ENCODE measurements around the gene MAPK14.
"Not testable (repeated sequence)": the region's sequence is repeated elsewhere in the genome, so short reads cannot be mapped to it uniquely, and the experiment has no call there.

MAPK14 gene

DNA sequence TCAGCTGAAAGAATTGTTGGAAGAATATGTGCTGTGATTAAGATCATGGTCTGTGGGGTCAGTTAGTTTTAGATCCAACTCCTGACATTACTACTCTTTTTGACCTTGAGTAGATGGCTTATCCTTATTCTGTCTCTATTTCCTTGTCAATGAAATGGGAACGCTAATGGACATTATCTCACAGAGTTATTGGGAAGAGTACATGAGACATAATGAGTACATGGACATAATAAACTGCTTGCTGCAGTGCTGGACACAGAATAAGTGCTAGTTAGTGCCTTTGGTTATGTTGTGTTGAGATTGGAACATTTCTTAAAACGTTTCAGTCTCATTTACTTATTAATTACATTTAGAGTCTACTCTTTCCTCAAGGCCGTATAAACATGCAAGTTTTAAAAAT is 42.6 kb downstream of the MAPK14 start:
- no peak for DNase-seq

DNA sequence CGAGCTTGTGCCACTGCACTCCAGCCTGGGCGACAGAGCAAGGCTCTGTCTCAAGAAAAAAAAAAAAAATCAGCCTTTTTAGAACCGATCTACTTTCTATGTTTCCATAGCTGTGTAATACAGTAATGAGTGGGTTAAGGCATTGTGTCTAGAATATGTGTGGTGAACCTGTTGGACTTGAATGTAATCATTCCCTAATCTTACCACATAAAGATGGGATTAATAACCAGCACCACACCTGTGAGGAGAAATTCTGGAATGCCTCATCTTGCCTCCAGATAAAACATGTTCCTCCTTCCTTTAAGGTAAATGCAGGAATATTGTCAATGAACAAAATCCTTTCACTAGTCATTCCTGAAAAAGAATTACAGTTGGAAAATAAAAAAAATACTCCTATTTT is 43.7 kb downstream of the MAPK14 start:
- no peak for DNase-seq

DNA sequence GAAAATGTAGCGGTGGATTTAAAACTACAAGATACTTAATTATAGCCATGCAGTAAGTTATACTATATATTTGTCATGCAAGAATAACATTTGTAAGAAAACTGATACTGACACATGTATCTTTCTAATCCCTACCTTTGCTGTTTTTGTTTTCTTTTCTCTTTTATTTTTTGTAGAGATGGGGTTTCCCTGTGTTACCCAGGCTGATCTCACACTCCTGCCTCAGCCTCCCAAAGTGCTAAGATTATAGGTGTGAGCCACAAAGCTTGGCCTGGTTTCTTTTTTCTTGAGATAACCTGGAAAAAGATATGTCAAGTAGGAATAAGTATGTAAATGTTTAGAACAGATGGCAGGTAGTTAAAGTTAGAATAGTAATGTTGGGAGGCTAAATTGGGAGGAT is 44.1 kb downstream of the MAPK14 start:
- DNase-seq: no peak

DNA sequence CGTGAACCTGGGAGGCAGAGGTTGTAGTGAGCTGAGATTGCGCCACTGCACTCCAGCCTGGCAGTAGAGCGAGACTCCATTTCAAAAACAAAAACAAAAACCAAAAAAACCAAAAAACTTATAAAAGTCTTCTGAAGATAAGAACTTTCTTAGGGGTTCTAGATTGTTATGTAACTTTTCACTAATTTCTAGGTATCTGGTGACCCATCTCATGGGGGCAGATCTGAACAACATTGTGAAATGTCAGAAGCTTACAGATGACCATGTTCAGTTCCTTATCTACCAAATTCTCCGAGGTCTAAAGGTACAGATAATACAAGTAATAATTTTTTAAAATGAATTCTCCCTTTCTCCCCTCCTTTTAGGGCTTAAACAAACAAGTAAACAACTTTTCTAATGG is 45.1 kb downstream of the MAPK14 start:
- DNase-seq: no peak

DNA sequence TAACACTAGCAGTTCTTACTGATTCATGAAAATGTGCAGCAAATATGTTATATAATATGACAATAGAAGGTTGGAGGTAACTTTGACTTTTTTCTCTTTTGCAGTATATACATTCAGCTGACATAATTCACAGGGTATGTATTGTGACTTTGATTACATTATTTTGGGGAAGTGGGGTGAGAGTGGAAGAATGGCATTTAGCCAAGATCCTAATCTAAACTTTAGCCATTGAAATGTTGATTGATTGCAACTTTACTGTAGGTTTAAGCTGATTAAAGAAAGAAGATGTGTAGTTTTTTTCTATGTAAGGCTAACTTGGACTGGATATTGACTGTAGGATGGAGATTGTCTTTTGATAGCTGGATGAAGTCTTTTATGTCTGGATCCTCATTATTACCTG is 46.0 kb downstream of the MAPK14 start:
- no peak for DNase-seq

DNA sequence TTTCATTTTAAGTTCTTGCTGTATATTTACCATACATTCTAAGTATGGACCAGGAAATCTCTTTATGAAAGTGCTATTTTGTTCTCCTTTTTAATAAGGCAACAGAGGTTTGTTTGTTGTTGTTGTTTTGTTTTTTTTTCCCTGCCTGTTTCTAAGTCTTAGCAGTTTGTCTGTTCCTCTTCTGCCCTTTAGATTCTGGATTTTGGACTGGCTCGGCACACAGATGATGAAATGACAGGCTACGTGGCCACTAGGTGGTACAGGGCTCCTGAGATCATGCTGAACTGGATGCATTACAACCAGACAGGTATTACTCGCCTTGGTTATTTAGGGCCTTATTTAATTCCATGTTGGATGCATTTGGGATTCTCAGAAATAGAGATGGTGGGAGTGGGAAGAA is 48.0 kb downstream of the MAPK14 start:
- peak; percentile 27 to 28 for DNase-seq

DNA sequence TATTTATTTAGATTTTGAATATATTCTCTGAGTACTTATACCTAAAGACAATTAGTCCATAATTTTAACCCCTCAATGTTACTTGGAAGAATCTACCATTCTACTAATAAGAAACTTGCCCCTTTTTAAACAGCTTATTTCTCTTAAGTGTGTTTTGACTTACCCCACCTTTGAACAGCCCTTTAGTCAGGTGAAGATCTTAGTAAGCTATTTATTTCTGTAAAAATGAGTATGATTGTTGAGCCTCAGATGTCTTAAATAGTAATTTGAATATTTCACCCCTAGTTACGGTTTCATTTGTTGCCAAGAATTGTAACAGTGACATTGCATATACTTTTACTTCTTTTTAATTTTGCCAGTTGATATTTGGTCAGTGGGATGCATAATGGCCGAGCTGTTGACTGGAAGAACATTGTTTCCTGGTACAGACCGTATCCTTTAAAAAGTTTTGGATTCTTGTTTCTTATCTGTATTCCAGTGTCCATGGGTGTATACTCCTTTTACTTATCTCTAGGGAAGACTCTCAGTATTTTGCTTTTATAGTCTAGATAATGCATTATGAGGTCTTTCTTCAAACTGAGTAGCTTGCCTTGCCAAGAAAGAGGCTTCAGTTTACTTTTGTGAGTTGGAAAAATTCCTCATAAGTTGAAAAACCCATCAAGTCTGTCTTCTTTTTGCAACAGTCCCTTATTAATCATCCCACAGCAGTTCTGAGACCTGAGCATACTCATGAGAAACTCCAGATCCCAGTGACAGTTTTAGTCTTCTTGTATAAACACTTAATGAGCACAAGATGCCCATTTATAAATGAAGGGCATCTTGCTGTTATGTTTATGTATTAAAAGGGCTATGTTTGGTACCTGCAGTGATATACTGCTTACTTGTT is 48.8 kb downstream of the MAPK14 start:
- no peak for DNase-seq

DNA sequence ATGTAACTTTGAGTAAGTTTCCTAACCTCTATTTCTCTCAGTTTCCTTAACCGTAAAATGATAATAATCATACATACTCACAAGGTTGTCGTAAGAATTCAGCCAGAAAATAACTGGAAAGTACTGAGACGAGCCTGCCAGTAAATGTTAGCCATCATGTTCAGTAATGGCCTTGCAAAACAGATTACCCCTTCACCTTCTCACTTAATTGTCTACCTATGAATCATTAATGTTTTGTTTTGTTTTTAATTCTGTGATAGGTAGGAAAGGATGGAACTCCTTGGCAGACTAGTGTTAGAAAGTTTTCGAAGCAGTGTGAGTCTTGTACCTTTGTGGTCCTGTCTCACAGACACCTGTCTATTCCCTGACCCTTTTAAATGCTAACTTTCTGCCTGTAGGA is 50.6 kb downstream of the MAPK14 start:
- DNase-seq: no peak

DNA sequence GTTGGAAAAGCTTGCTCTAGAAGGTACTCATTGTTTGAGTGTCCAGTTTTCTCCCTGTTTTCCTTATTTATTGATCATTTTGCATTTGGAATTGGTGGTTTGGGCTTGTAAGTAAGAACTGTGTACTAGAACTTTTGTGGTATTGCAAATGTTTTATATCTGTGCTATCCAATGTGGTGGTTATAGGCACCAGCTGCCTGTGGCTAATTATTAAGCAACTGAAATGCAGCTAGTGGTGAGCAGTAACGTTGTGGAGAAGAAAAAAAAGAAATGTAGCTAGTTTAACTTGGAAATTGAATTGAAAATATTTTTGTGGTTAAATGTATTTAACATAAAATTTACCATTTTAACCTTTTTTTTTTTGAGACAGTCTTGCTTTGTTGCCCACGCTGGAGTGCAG is 52.0 kb downstream of the MAPK14 start:
- no peak for DNase-seq

DNA sequence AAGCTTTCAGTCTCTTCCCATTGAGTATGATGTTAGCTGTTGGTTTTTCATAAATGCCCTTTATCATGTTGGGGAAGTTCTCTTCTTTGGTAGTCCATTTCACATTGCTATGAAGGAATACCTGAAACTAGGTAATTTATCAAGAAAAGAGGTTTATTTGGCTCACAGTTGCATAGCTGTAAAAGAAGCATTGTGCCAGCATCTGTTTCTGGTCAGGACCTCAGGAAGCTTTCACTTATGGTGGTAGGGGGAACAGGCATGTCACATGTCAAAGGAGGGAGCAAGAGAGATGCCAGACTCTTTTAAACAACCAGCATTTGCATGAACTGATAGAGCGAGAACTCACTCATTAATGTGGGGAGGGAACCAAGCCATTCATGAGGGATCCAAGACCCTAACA is 54.7 kb downstream of the MAPK14 start:
- DNase-seq: no peak

DNA sequence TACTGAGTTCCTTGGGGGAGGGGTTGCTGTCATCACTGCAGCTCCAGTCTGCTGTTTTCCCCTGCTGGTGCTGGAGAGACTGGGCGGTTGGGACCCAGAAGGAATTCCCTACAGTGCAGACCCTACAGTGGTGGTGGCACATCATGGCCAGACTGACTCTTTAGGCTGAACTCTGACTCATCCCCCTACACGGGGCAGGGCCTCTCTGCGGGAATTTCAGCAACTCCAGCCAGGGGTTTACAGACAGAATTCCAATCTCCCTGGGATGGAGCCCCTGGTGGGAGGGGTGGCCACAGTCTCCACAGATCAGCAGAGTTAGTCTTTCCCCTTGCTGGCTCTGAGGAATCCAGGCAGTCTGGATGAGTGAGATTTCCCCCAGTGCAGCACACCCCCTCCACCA is 55.8 kb downstream of the MAPK14 start:
- DNase-seq: no peak

DNA sequence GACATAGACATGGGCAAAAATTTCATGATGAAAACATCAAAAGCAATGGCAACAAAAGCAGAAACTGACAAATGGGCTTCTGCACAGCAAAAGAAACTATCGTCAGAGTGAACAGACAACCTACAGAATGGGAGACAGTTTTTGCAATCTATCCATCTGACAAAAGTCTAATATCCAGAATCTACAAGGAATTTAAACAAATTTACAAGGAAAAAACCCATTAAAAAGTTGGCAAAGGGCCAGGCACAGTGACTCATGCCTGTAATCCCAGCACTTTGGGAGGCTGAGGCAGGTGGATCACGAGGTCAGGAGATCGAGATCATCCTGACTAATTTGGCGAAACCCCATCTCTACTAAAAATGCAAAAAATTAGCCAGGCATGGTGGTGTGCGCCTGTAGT is 60.6 kb downstream of the MAPK14 start:
- DNase-seq: not testable (repeated sequence)

DNA sequence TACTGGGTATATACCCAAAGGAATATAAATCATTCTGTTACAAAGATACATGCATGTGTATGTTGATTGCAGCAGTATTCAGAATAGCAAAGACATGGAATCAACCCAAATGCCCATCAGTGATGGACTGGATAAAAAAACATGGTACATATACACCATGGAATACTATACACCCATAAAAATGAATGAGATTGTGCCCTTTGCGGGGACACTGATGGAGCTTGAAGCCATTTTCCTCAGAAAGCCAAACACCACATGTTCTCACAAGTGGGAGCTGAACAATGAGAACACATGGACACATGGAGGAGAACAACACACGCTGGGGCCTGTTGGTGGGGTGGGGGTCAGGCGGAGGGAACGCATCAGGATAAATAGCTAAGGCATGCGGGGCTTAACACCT is 61.4 kb downstream of the MAPK14 start:
- no peak for DNase-seq

DNA sequence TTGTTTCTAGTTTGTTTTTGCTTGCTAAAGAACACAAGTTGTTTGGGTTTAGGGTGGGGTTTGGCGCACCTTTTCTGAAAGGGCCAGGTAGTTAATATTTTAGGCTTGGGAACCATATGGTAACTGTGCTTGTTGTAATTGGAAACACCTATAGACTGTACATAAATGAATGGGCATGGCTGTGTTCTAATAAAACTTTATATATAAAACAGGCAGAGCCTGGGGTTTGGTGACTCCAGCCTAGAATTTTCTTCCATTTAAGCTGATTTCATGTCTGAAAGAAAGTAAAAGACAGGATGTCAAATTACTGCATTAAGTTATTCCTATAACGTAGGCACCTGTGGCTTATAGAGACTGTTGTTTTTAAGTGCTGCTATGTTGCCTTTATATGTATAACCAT is 66.6 kb downstream of the MAPK14 start:
- DNase-seq: no peak

DNA sequence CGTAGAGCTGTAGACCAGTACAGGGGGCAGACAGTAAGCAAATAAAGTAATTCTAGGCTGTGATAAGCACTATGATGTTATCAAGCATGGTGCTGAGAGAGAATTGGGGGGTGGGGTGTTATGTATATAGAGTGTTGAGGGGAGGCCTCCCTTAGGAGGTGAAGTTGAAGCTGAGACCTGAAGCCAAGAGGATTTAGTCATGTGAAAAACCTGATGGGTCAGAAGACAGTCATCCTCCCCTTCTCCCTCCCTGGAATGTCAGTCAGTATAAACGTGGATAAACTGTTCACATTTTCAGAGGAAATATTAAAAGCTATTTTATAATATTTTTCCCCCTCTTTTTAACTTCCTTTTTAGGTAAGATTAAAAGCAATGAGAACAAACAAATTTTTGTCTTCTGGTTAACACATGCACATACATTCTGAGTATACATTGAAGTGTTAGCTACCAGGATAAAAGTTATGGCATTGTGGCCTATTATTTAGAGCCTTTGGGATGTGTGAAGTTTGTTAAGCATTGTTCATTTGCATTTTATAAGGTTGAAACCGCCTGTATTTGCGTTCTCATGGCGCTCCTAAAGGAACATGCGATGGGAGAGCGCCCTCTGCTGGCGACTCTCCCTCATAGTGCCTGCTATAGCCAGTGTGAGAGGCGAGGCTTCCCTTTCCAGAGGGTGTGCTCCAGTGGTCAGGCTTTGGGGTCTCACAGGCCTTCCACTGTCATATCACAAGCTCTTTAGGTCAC is 67.3 kb downstream of the MAPK14 start:
- peak; percentile 81 to 85 for DNase-seq

DNA sequence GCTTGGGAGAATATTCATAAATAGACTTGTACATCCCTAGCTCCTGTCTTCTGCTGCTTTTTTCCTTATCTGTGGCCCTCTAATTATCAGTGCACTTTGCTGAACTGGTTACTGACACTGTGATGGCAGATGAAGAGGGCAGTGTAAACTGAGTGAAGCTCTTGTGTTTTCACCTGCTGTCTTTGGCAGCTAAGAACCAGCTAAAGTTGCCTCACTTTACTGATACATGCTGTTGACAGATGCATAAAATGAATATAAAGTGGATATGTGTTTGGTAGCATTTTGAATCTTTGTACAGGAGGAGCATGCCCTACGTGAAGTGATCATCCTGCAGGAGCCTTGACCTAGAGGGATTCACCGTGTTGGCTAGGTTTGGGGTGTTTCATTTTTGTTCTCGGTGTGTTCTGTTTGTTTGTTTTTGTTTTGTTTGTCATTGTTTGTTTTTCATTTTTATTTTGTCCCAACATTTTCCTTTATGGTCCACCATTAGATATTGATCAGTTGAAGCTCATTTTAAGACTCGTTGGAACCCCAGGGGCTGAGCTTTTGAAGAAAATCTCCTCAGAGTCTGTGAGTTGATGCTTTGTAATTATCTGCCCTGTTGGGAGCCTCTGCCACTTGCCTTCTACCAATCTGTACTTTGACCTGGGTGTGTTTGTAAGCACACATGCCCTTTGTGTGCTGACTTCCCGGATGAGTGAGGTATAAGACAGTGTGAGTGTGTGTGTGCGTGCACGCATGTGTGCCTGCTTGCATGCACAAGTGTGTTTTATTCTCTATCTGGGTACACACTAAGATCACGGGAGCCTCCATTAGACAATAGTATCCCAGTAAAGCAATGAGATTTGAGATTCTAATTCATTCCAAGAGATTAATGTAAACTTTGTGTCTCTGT is 68.1 kb downstream of the MAPK14 start:
- no peak for DNase-seq

DNA sequence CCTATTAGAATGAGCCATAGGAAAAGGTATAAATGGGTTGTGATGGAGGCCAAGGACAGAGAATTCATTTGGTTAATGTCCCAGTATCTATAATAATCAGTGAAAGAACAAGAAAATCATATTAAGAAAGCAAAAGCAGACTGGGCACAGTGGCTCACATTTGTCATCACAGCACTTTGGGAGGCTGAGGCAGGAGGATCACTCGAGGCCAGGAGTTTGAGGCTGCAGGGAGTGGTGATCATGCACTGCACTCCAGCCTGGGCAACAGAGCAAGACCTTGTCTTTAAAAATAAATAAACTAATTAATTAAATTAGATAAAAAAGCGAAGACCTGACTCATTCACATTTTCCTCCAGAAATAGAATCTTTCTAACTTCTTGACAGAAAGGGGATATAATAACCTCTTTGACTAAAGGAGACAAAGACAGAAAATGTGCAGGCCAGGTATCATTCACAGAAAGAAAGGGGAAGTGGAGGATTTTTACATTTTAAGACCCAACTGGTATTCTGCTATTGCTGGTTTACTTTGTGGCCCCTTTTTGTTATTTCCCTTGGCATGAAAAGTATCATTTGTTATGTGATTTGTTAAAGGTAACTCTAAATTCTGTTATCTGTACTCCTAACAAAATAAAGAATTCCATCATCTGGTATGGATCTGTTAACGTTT is 70.8 kb downstream of the MAPK14 start:
- no peak for DNase-seq

DNA sequence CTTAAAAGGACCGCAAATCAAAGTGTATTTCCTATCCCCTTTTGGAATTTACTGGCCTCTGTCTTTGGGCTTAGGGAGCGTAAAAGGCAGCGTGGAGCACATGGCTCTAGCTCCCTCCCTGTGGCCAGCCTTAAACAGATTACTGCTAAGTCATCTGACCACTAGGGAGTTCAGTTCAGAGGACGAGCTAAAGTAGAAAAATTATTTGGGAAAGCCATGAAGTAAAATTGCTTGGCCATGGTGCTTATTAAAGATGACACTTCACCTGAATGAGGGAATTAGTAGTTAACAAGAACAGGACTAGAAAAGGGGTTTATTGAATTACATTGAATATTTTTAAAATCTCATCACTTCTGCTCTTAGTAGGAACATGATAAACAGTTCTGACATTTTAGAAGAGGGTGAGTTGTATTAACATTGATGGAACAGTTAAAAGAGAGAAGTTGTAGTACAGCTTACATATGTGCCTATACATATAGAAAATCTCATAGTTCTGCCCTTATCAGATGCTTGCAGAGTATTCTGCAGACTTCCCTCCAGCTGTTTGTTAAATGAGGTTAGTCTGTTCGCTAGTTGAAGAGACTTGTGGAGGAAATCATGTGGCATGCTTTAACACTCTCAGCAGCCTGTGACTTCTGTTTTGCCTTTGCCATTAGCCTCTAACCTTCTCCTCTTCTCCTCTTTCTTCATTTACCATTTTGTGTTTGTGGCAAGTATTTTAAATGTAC is 71.5 kb downstream of the MAPK14 start:
- DNase-seq: no peak

DNA sequence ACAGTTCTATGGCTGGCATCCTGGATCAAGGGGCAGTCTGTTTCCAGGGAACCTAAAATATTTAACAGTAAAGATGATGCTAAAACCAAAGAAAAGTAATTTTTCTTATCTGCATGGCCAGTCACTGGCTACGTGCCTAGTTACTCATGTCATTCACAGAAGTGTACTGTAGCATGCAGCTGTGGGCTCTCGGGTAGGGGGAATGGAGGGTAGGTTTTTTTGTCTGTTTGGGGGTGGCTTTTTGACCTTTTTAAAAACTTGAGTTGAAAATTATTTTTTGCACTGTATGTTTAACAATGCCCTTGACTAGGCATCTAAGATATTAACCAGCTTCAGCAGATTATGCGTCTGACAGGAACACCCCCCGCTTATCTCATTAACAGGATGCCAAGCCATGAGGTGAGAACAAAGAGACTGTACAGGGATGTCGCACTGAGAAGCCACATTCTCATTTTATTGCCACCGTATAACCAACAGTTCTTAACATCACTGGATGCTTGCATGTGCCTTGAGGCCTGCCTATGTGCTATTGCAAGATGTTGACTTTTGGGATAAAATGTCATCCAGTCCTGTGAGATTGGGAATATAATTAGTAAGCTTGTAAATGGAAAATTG is 72.4 kb downstream of the MAPK14 start:
- no peak for DNase-seq

DNA sequence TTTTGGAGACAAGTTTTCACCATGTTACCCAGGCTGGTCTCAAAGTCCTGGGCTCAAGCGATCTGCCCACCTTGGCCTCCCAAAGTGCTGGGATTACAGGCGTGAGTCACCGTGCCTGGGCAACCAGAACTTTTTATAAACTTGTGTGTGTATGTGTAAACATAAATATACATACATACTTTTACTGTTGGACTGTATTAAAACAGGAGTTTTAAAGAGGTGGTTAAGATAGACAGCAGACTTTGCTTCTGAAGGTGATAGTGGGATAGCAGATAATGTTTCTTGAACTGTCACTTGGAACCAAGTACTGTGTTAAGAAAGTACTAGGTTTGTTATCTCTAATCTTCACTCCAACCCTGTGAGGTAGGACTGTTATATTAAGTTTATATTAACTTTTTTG is 74.1 kb downstream of the MAPK14 start:
- DNase-seq: no peak

DNA sequence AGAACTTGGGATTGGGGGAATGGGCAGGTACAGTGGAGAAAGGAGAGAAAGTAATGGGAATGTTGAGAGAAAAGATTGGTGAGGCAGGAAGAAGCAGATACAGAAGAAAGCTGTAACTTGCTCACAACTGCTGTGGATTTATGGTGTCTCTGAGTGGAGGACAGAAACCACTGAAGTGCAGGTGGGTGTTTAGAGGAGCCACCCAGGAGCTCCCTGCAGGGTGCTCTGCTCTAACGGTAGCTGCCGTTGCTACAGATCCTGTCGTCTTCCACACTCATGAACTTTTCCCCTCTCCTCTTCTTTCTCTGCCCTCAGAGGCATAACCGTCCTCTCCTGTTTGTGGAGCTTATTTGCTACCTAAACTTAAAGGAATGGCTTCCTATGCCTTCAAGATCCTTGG is 75.2 kb downstream of the MAPK14 start:
- no peak for DNase-seq

Measured in inflammatory macrophage (primary cell).